AG08395 (cell line): Measurements from ENCODE around the gene ASGR2.
"Not testable (repeated sequence)": the region's sequence is repeated elsewhere in the genome, so short reads cannot be mapped to it uniquely, and the experiment has no call there.

Source experiments
- DNase-seq: peaks from one replicate; pipeline ENCODE4 v3.0.0; 2012; ENCODE audit warnings: mixed read lengths, low spot score

ASGR2 gene

GRCh38 chr17:7124923-7125322 is 10.3 kb upstream of the ASGR2 start:
- DNase-seq, result no peak

- DNase-seq, result no peak
These were observed 9.2 kb upstream of the ASGR2 start for GRCh38 chr17:7123844-7124243.

- DNase-seq, result no peak
These were observed 7.8 kb upstream of the ASGR2 start for GRCh38 chr17:7122381-7122780.

DNA sequence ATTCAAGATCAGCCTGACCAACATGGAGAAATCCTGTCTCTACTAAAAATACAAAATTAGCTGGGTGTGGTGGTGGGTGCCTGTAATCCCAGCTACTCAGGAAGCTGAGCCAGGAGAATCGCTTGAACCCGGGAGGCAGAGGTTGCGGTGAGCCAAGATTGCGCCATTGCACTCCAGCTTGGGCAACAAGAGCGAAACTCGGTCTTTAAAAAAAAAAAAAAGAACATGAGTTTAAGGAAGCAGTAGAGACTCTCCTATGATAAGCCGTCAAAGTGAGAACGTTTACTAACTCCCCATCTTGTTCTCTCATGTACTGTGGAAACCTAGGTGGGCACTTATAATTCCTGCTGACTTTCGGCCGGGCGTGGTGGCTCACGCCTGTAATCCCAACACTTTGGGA is 6.0 kb upstream of the ASGR2 start:
- DNase-seq, result not testable (repeated sequence)

GRCh38 chr17:7120123-7120522 is 5.5 kb upstream of the ASGR2 start:
- no peak for DNase-seq

DNA sequence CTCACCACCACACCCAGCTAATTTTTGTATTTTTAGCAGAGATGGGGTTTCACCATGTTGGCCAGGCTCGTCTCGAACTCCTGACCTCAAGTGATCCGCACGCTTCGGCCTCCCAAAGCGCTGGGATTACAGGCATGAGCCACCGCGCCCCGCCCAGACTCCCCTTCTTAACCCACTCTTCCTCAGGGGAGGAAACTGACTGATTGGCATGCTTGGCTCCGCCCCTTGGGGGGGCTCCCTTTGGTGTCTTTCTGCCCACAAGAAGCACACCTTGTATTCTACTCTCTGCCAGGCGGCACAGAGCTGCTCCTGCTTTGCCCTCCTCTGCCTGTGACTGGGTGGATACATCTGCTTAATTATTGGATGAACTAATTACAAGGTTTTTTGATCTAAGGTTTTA is 4.7 kb upstream of the ASGR2 start:
- DNase-seq, result no peak

GRCh38 chr17:7114875-7115614 is 423 bp upstream of the ASGR2 start:
- no peak for DNase-seq

GRCh38 chr17:7113273-7114071 is 1.1 kb downstream of the ASGR2 start:
- no peak for DNase-seq

GRCh38 chr17:7112510-7113108 is 2.0 kb downstream of the ASGR2 start:
- DNase-seq, result no peak

DNA sequence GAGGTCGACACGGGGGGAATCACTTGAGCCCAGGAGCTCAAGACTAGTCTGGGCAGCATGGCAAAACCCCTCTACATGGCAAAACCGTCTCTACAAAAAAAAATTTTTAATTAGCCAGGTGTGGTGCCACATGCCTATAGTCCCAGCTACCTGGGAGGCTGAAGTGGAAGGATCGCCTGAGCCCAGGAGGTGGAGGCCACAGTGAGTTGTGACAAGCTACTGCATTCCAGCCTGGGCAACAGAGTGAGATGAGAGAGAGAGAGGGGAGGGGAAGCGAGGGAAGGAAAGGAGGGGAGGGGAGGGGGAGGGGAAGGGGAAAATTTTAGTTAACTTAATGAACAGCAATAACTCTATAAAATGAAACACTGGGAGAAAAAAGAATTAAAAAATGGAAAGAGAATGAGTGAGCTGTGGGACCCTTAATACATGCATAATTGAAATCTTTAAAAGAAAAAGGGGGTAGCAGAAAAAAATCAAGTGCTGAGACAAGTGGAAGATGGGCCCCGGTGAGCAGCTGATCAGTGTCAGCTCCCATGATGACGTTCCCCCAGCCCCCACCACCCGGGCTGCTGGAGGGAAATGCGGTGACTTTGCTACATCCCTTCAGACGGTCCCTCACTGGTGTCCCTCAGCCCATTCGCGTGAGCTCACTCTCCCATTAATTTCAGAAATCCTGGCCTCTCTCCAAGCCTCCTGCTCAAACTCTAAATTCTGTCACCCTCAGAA is 2.7 kb downstream of the ASGR2 start:
- no peak for DNase-seq

GRCh38 chr17:7110617-7111306 is 3.9 kb downstream of the ASGR2 start:
- DNase-seq, result no peak

GRCh38 chr17:7109461-7110322 is 4.9 kb downstream of the ASGR2 start:
- DNase-seq, result no peak

- DNase-seq, result no peak
These were observed 5.6 kb downstream of the ASGR2 start for GRCh38 chr17:7108981-7109380.

GRCh38 chr17:7108560-7108925 is 6.1 kb downstream of the ASGR2 start:
- DNase-seq, result no peak

DNA sequence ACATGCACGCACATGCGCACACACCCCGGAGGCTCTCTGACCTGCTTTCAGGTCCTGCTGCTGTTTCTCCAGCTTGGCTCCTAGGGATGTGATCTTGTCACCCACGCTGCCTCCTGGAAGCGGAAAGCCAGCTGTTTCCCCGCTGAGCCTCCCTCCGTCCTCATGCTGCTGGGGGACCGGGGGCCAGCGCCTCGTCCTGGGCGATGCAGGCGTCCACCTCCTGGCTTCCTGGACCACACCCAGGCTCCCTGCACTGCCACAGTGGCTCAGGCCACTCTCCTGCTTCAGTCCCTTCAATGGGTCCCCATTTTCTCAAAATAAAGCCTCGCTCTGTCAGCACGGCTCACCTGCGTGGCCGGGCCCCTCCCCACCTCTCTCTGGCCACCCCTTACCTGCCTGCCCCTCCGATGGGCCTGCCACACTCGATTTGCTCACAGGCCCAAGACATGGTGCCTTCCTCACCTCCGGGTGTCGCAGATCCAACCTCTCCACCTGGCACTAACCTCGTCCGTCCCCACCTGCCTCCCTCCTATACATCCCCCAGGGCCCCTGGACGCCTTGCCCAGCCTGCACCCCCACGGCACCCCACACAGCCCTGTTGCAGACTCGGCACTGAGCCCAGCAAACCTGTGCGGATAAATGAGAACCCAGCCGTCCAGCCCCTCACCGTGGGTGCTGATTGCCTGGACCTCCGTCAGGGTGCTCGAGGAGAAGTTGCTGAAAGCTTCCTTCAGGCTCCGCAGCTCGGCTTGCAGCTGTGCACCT is 6.6 kb downstream of the ASGR2 start:
- no peak for DNase-seq

DNA sequence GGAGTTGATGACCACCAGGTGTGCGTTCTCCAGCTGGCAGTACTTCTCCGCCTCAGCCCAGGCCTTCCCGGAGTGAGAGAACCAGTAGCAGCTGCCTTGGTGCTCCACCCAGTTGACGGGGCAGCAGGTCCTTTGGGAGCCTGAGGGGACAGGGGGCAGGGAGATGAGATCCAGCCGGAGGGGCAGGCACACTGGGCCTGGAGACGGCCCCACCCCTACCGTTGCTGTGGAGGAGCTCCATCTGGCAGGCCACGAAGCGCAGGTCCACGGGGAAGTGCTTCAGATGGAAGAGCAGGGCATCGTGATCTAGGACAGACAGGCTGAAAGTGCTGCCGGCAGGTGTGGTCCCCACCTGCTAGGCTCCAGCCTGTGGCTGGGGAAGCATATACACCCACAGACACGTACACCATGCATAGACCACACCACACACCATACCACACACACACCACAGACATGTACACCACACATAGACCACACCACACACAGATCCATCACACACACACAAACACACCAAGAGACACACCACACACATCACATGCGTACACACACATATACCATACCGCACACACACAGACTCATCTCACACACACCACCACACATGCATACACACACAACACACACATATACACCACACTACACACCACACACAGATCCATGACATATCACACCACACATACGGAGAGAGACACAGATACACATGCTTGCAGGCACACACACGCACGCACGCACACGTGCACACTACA is 7.4 kb downstream of the ASGR2 start:
- DNase-seq, result no peak

GRCh38 chr17:7102421-7102820 is 12.2 kb downstream of the ASGR2 start:
- no peak for DNase-seq

DNA sequence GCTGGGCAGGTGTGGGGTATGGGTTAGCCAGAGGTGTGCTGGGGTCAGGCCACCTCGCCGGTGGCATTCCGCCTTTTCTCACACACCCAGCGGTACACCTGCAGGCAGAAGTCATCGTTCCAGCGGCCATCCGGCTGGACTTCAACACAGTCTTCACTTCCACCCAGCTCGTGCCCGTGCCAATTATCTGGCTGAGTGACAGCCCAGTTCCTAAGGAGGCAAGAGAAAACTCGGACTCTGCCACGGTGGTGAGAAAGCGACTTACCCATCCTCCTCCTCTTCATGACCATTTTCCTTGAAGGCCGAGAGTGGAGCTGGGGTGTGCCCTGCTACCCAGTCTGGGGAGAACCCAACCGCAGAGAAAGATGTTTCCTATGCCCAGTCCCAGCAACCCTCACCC is 13.1 kb downstream of the ASGR2 start:
- DNase-seq, result no peak

DNA sequence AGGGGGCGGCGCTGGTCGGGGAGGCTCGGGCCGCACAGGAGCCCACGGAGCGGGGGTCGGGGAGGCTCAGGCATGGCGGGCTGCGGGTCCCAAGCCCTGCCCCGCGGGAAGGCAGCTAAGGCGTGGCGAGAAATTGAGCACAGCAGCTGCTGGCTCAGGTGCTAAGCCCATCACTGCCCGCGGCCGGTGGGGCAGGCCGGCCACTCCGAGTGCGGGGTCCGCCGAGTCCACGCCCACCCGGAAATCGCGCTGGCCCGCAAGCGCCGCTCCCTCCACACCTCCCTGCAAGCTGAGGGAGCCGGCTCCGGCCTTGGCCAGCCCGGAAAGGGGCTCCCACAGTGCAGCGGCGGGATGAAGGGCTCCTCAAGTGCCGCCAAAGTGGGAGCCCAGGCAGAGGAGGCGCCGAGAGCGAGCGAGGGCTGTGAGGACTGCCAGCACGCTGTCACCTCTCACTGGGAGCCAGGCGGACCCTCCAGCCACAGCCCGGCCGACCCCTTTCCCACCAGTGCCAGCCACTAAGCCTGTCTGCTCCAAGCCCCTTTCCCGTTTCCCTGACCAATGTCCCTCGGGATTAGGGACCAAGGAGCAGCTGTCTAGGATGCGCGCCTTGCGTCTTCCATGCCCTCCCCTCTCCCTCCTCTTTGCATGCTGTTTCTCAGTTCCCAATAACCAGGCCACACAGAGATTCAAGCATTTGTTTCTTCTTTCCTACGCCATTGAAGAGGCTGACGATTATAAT is 13.8 kb downstream of the ASGR2 start:
- not testable (repeated sequence) for DNase-seq
